Globus pallidus (tissue), 1 donor: ENCODE measurements around the gene RGS3.
"Not testable (repeated sequence)": the region's sequence is repeated elsewhere in the genome, so short reads cannot be mapped to it uniquely, and the experiment has no call there.

Experiments
- DNase-seq: peaks from one replicate; pipeline ENCODE4 v3.0.0-alpha.2; 2015; ENCODE audit warnings: low spot score

Gene RGS3

DNA sequence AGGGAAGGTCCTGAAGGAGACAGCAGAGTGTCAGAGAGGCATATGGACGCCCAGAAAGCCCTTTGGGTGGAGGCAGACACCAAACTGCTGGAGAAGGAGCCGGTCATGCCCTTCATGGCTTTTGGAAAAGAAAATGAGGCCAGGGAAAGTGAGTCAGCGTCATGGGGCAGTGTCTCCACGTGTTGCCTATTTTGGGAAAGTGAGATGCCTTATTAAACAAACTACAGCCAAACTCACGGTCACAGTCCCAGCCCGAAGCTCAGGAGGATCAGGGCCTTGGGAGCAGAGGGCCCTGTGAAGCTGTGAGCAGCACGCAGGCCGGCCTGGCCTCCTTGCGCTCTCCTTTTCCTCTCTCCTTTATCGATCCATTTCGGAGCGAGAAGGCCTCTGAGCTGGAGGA is 25.0 kb downstream of the RGS3 start:
- no peak for DNase-seq

DNA sequence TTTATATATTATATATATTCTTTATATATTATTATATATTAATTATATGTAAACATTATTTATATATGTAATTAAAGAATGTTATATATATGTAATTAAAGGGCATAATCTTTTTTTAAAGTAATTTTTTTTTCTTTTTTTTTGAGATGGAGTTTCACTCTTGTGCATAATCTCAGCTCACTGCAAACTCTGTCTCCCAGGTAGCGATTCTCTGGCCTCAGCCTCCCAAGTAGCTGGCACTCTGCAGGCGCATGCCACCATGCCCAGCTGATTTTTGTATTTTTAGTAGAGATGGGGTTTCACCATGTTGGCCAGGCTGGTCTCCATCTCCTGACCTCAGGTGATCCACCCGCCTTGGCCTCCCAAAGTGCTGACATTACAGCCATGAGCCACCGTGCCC is 27.6 kb downstream of the RGS3 start:
- DNase-seq = not testable (repeated sequence)

DNA sequence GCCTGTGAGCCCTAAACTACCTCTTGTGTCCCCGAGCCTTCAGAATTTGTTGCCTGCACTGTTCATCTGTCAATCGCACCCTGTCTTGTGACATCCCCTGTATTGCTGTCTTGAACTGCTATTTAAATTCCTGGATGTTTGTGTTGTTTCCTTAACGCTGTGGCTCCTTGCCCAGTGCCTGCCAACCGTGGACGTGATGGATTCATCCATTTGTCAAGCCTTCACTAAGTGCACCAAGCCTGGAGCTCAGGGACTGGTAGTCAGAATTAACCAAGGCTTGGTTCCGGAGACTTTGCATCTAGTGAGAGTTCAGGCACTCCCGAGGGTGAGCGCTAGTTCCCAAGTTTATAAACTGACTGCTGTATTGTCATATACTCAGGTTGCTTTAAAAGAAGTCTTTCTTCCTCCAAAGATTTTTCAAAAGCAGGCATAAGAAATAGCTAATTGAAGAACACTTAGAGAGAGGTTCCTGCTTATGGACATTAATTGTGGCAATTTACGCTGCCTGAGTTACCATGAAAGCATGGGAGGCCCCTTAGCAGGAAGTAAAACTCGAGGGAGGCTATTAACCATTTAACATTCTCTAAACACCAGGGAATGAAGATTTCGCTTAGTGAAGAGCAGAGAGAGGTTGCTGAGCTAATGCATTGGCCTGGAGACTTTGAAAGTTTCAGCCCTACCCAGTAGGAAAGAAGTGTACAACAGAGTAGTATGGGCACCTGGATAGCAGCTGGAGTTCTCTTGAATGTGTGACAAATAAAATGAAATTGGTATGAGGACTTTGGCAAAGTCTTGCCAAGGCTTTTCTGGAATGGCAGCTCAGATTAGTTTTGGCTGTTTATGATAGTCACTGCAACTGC is 29.0 kb downstream of the RGS3 start:
- no peak for DNase-seq

DNA sequence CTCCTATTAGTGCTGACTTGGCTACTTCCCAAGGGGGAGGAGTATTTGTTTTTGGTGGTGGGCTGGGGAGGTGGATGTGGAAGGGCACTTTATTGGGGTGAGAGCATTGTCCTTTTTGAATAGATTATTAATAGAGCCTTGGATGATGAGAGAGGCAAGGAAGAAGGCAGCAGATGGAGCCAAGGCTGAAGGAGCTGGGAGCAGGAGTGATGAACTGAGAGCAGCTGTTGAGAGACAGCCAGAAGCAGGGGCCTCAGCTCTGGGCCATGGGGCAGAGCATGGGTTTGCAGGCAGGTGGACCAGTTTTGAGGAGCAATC is 29.6 kb downstream of the RGS3 start:
- DNase-seq = no peak

DNA sequence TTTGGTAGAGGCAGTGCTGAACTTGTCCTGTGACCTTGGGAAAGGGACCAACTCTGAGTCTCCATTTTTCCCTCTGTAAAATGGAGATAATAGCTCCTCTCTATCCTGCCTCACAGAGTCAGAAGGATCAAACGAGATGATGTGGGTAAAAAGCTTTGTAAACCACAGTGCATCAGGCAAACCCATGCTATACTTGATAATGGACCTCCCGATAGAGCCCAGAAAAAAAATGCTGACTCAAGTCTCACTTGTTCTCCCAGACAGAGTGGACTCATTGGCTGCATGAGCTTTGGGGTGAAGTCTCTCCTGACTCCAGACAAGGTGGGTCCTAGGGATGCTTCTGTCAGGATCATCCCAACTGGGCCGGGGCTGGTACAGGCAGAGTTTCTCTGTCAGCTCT is 32.0 kb downstream of the RGS3 start:
- DNase-seq = no peak

DNA sequence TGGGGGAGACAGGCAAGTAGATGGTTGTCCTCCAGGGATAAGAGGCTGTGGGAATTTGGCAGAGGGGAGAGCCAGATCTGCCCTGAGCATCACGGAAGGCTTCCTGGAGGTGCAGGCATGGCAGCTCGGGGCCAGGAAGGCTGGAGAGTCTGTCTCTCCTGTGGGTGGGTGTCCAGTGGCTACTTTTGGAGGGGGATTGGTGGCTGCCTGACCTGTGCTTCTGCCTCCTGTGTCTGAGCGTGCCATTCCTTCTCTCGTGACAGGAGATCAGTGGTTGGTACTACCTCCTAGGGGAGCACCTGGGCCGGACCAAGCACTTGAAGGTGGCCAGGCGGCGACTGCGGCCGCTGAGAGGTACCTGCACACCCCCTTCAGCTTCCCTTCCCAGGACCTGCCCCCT is 33.5 kb downstream of the RGS3 start:
- DNase-seq = no peak

DNA sequence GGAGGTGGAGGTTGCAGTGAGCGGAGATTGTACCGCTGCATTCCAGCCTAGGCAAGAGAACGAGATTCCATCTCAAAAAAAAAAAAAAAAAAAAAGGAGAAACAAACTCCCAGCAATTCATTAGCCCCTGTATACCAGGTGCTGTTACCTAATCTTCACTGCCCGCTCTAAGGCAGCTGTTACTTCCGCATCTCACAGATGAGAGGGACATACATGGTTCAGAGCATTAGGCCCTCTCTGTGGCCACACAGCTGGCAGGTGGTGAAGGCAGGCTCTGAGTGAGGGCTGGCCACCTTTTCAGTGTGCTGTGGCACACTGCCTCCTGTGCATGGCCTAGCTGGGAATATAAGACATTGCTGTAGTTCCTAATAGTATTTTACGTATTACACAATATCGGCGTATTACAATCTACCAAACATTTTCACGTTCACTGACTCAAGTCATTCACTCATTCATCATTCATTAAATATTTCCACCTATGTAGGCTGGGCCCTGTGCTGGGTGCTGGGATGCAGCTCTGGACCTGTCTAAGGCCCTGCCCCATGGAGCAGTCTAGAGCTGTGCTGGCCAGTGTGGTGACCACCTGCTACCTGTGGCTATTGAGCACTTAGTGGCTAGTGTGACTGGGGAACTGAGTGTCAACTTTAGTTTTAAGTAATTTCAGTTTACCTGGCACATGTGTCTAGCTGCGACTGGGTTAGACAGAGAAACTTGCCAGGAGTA is 35.8 kb downstream of the RGS3 start:
- no peak for DNase-seq

DNA sequence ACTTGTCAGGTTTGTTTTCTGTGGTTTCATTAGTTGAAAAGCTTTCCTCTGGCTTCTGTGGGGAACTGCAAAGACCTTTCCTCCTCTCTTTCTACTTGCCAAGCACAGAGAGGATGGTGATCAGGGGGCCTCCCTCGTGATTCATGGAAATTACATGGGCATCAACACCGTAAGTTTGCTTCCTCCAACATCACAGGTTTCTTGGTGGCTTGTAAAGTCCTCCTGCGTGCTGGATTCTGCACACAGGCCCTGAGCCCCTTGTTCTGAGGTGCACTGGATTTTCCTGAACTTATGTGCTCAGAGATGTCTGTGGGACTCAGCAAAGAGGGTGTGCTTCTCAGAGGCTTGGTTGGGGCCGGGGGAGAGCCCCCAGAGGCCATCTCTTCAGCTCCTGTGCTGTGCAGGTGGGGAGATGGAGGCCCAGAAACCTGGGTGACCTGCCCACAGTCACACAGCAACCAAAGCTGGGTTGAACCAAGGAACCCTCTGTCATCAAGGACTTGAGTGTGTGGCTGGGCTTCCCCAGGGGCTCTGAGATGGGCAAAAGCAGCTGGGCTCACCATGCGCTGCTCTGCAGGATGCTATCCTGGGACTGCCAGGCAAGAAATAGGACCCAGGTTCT is 36.5 kb downstream of the RGS3 start:
- DNase-seq = no peak

DNA sequence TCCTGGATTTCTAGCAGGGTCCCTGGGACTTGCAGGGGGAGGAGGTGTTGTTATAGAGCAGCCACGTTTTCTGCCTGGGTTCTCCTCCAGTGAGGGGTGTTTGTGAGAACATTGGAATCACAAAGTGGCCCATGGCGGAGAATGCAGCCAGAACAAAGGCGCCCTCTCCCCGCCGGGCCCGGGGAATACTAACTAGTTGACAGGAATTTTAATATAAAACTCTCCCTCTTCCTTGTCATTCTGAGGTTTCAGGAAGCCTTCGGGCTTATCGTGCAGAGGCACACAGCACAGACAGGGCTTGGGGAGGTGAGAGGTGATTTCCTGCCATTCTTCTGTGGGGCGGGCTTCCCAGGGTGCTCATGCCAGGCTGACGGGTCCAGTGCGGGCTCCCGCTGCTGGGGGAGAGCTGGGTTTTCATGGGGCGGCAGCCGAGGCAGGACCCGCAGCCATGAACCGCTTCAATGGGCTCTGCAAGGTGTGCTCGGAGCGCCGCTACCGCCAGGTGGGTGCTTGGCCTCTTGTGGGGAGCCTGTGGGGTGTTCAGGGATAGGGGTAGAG is 37.7 kb downstream of the RGS3 start:
- no peak for DNase-seq

DNA sequence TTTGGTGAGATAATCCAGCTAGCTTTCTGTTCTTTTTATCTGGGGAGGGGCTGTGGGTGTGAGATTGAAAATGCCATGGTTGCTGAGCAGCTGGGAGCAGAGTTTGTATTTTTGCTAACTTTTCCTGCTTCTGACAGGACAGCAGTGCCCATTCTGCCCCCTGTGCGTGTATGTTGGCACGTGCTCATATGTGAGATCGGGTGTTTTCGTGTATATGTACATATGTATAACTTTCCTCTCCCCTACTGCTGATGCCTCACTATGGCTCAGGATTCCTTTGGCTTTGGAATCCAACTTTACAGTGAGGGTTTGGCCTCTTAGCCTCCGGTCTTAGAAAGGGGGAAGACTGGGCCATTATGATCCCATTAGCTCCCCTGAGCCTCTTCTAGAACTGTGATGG is 38.3 kb downstream of the RGS3 start:
- no peak for DNase-seq

DNA sequence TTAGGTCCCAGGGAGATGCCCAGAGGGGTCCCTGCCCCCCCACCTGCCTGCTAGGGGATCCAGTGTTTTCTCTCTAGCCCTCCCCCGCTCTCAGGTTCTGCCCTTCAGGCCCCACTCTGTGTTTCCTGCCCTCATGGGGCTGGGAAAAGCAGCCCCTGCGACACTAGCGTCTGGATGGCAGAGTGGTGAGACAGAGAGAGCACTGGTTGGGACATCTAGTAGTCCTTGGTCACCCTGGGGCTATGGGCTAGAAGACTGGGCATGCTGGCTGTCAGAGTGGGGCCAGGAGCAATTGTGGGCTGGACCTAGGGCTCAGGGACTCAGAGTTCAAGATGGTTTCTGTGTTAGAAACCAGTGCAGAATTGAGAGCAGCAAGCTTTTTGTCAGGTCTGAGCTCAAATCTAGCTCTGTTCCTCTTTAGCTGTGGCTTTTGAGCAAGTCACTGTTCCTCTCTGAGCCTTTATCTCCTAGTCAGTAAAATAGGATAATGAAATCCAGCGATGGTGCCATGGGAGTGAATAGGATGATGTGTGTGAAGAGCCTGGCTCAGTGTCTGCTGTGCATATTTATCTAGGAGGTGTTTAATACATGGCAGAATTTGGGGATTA is 39.0 kb downstream of the RGS3 start:
- DNase-seq = no peak

DNA sequence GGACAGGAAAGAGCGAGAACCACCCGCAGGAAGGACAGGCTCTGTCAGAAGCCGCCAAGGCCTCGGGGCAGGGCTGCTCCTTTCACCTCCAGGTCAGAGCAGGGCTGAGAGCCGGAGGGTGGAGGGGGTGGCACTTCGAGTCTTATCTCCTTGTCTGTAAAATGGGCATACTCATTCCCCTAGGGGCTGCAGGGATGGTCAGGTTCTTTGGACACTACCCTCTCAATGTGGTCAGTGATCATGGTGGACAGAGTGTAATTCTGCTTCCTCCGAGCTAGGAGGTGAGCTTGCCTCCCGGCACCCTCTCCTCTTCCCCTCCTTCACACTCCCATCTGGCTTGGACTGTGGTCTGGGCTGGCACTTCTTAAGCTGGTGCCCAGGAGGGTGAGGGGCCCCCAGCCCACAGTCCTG is 39.6 kb downstream of the RGS3 start:
- no peak for DNase-seq

DNA sequence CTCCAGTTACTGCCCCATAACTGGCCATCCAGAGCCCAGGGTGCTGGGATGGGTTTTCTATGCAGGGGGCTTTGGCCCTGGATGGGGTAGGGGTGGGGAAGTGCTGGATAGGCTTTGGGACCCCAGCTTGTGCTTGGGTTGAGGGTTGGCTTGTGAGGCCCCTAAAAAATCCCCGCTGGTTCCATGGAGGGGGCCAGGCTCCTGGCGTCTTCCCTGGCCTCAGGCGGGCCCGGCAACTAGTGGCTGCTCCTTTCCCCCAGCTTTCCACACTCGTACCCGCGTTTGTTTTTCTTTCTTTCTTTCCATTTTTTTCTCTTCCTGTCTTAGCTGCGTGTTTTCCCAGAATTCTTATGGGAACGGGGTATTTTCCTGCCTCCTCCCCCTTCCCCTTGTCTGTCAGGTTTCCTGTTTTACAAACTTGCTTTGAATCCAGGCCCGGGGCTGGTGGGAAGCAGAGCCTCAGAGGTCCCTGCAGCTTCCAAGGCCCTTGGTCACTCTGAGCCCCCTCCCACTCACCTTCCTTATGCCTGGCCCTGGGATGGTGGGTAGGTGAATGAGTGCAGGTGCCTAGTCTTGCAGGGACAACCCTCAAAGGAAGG is 40.2 kb downstream of the RGS3 start:
- no peak for DNase-seq

DNA sequence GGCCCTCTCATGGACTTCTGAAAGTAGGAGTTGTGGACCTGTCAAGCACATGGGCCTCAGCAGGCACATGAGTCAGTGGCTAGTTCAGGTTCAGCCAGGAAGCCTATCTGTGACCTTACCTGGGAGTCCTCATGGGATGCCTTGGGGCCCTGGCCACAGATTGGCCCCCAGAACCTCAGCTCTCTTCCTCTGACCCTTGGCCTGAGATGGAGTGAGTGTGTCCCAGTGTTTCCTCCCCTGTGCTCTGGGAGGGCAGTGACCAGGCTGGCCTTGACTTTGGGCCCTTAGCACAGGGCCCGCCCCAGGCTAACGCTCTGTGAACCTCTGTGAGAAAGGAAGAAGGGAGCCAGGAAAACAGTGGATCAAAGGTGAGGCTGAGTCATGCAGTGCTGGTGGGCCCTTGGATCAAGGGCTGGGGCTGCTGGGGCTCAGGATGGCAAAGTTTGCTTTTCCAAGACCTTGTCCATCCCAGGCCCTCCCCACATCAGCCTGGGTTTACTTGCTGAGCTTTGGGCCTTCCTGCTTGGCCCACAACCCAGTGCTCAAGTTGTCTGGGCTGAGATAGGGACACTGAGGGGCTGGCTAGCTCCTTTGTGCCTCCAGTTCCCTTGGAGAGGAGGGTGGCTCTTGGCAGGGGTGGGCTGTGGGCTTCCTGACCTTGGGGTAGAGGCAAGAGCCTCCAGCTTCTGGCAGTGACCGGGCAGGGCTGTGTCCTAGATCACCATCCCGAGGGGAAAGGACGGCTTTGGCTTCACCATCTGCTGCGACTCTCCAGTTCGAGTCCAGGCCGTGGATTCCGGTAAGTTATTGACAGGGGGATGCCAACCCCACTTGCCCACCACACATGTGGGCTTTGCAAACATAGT is 41.4 kb downstream of the RGS3 start:
- DNase-seq = no peak

DNA sequence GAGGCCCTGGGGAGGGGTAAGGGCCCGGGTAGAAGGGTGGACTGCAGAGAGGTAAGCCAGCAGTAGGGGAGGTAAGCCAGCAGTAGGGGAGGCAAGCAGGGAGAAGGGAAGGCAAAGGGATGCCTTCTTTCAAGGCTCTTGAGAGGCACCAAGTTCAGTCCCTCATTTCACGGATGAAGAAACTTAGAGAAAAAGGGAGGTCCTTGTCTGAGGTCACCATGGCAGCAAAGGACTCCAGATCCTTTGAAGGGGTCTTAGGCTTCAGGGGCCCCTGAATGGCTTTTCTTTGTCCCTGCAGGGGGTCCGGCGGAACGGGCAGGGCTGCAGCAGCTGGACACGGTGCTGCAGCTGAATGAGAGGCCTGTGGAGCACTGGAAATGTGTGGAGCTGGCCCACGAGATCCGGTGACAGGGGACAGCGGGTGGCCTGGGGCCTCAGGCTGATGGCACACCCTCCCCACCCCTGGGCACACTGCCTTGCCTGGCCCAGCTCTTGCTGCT is 42.6 kb downstream of the RGS3 start:
- DNase-seq = no peak

DNA sequence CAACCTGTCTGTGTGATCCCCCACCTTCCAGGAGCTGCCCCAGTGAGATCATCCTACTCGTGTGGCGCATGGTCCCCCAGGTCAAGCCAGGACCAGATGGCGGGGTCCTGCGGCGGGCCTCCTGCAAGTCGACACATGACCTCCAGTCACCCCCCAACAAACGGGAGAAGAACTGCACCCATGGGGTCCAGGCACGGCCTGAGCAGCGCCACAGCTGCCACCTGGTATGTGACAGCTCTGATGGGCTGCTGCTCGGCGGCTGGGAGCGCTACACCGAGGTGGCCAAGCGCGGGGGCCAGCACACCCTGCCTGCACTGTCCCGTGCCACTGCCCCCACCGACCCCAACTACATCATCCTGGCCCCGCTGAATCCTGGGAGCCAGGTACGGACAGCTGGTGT is 43.7 kb downstream of the RGS3 start:
- DNase-seq = no peak

DNA sequence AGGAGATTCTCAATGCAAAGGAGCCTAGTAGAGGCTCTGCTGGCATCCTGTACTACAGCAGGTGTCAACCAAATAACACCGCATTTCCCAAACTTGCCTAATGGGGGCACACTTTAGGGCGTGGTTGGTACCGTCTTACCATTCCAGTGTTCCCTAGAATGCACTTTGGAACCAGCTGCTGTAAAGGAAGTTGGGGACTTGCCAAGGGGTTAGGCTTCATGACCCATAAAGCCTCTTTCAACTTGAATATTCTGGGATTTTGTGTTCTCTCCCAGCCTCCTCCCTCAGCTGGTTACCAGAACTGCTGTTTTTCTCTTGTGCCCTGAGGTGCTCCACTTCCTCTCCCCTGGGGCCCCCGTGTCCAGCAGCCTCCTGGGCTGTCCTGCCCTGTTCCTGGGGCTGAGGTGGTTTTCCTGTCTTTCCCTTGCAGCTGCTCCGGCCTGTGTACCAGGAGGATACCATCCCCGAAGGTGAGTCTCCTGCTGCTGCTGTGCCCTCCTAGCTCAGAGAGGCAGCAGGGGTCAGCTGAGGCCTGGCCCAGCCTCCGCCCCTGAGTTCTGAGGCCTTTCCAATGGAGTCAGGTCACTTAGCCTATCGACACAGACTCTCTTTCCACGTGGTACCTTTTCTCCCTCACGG is 44.7 kb downstream of the RGS3 start:
- DNase-seq = no peak

DNA sequence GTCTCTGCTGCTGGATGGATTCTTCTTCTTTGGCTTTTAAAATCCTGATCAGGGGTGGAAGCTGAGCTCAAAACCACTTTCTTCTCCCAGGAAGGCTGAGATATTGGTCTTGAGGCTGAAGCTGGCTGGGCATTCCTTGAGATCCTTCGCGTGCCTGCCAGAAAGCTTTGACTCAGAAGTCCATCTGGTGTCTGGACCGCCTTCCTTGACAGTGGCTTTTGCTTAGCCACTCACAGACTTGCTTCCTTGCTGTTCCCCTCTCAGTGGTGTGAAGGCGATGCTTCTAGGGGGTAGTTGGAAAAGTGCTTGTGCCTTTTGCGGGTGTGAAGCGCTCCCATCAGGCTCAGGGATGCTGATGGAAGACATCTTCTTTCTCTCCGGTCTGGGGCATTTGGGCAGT is 45.9 kb downstream of the RGS3 start:
- no peak for DNase-seq

DNA sequence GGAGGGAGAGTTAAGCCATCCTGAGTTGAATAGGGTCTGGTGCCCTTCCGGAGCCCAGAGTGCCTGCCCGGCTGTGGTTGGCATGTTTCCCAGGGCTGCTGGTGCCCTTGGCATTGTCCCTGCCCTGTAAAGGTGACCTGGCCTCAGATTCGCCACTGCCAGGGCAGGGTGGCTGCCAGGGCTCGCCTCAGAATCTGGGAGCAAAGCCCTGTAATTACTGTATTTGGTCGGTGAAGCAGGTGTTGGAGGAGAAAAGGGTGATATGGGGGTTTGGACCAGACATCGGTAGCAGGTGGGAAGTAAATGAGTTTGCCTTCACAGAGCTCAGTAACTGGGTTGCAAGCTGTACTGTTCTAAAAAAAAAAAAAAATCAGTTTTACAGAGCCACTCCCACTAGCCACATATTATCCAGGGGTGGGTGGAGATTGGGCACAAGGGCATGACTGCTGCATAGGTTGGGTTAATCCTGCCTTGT is 47.6 kb downstream of the RGS3 start:
- DNase-seq = no peak
